Putamen (tissue), 1 donor: Measurements from ENCODE around the gene C8G.

Source experiments
- DNase-seq: peaks from one replicate; pipeline ENCODE4 v3.0.0-alpha.2; 2016; ENCODE audit warnings: low spot score

The C8G gene

GRCh38 chr9:136953771-136954269, 8.8 kb downstream of the C8G start:
- no peak for DNase-seq

GRCh38 chr9:136954270-136955083, 9.4 kb downstream of the C8G start:
- DNase-seq, result no peak

- DNase-seq, result no peak
Observed at GRCh38 chr9:136955202-136955942, 10.3 kb downstream of the C8G start.

GRCh38 chr9:136955943-136956335, 10.9 kb downstream of the C8G start:
- no peak for DNase-seq

- DNase-seq, result no peak
Observed at GRCh38 chr9:136956604-136957003, 11.6 kb downstream of the C8G start.

- no peak for DNase-seq
Observed at GRCh38 chr9:136957461-136957860, 12.4 kb downstream of the C8G start.

GRCh38 chr9:136957901-136958300, 12.9 kb downstream of the C8G start:
- no peak for DNase-seq

GRCh38 chr9:136958473-136958872, 13.4 kb downstream of the C8G start:
- no peak for DNase-seq

GRCh38 chr9:136958898-136959850, 14.1 kb downstream of the C8G start:
- DNase-seq, result no peak

- DNase-seq, result no peak
Observed at GRCh38 chr9:136960212-136960937, 15.3 kb downstream of the C8G start.

GRCh38 chr9:136960938-136961275, 15.9 kb downstream of the C8G start:
- DNase-seq, result no peak

GRCh38 chr9:136961279-136962065, 16.4 kb downstream of the C8G start:
- DNase-seq, result no peak

GRCh38 chr9:136962163-136962562, 17.1 kb downstream of the C8G start:
- no peak for DNase-seq

- DNase-seq, result no peak
Observed at GRCh38 chr9:136962701-136963248, 17.7 kb downstream of the C8G start.

GRCh38 chr9:136963341-136963740, 18.3 kb downstream of the C8G start:
- DNase-seq, result no peak

- no peak for DNase-seq
Observed at GRCh38 chr9:136963751-136964150, 18.7 kb downstream of the C8G start.

- DNase-seq, result no peak
Observed at GRCh38 chr9:136964171-136964689, 19.2 kb downstream of the C8G start.

- no peak for DNase-seq
Observed at GRCh38 chr9:136964833-136965422, 19.9 kb downstream of the C8G start.

- peak; percentile 80 for DNase-seq
Observed at GRCh38 chr9:136965771-136966484, 20.9 kb downstream of the C8G start.
